Measurements from ENCODE around the gene HGFAC.

- TF ChIP-seq CTCF (IDR thresholded peaks at IDR 0.05; ENCODE audit: insufficient read depth, low read length) (no peak), REST (IDR thresholded peaks at IDR 0.05; ENCODE audit: insufficient replicate concordance, low read depth) (no peak), POLR2AphosphoS5 (IDR thresholded peaks at IDR 0.05; ENCODE audit: low read depth) (no peak), GABPA (IDR thresholded peaks at IDR 0.05; ENCODE audit: low read depth) (no peak), SPI1 (IDR thresholded peaks at IDR 0.05; ENCODE audit: borderline replicate concordance, low read depth) (no peak)
Observed at GRCh38 chr4:3476341-3476747, 34.6 kb downstream of the HGFAC start.
